Heart right ventricle (tissue), 16 donors: Measurements from ENCODE around the gene RRP1. TPM values are rescaled to one million over a fixed set of nuclear protein-coding genes. Genes with fewer than 3 reads are reported as not detected.

ENCODE experiments used
- ATAC-seq, 8 donors: fragments of 200-7000 bp; cut with Tn5 transposase; one replicate each; pipeline ENCODE4 v1.9.1; 2020; ENCODE audit warnings: mild to moderate bottlenecking in 8 of 8, moderate library complexity in 8 of 8, moderate number of reproducible peaks in 1 of 8
- DNase-seq, 2 donors: peaks; one replicate each; pipeline ENCODE4 v3.0.0-alpha.2; 2020
- H3K27ac ChIP-seq, 10 donors: fragments of 200-600 bp; sonication (generic) in 2 of 10; one replicate each; pipeline versions ENCODE4 v1.5.0 to v1.8.0; 2020 to 2022; ENCODE audit warnings: mild to moderate bottlenecking in 3 of 10
- H3K27me3 ChIP-seq, 7 donors: fragments of 200-600 bp; one replicate each; pipeline ENCODE4 v1.8.0; 2021 to 2022; ENCODE audit warnings: mild to moderate bottlenecking in 2 of 7
- H3K36me3 ChIP-seq, 9 donors: fragments of 200-600 bp; sonication (generic) in 1 of 9; one replicate each; pipeline versions ENCODE4 v1.5.0 to v1.8.0; 2020 to 2022; ENCODE audit warnings: mild to moderate bottlenecking in 2 of 9
- H3K4me1 ChIP-seq, 9 donors: fragments of 200-600 bp; sonication (generic) in 1 of 9; one replicate each; pipeline versions ENCODE4 v1.5.0 to v1.8.0; 2020 to 2022; ENCODE audit warnings: mild to moderate bottlenecking in 4 of 9
- H3K4me3 ChIP-seq, 10 donors: fragments of 200-600 bp; sonication (generic) in 2 of 10; one replicate each; pipeline versions ENCODE4 v1.5.0 to v1.8.0; 2020 to 2022; ENCODE audit warnings: mild to moderate bottlenecking in 7 of 10, moderate library complexity in 2 of 10
- H3K9me3 ChIP-seq, 11 donors: fragments of 200-600 bp in 10 of 11; sonication (generic) in 2 of 11; one replicate each; pipeline versions ENCODE4 v1.5.0 to v1.8.0; 2013 to 2022; ENCODE audit warnings: mild to moderate bottlenecking in 2 of 11, control low read depth in 1 of 11, moderate library complexity in 1 of 11
- WGBS, 2 donors: extraction: QIAGEN DNeasy Blood & Tissue Kit; methylation state at CpG; one replicate each; pipeline ENCODE4 v1.1.7; 2013; ENCODE audit warnings: inconsistent platforms in 1 of 2; 5-methylcytosine and 5-hydroxymethylcytosine counted together
- intact Hi-C, 10 donors: fragments of 100-400 bp; cut with DNase I; formaldehyde crosslinking; loops; one replicate each; pipeline versions ENCODE4 v1.11.1 to v1.14.2; 2022
- long read RNA-seq, 3 donors: library from polyadenylated mRNA; unstranded; transcript quantifications; one replicate each; pipeline ENCODE4 v2.0.0, GENCODE V29; 2020 to 2021
- polyA plus RNA-seq, 2 donors: library from polyadenylated mRNA; stranded (reverse); fragments of 200-250 nt; gene quantifications; one replicate each; pipeline ENCODE4 v1.2.3, GENCODE V29; 2013
- total RNA-seq, 10 donors: library from RNA; stranded (reverse); fragmentation: NEBNext Ultra II Directional in 3 of 10; extraction: Animal tissue kit (Norgen Biotek cat#: 25700) in 3 of 10; gene quantifications; one replicate each; pipeline versions ENCODE4 v1.2.1 to v1.2.4, GENCODE V29; 2021 to 2023
- TF ChIP-seq, protein P1 (sequence below), 9 donors: fragments of 200-600 bp; sonication (generic) in 2 of 9; IDR thresholded peaks; one replicate each; pipeline versions ENCODE4 v1.5.0 to v1.8.0; 2021 to 2022; ENCODE audit warnings: antibody characterized with exemption in 9 of 9, mild to moderate bottlenecking in 5 of 9, moderate library complexity in 1 of 9
- donor health status: Arrhythmogenic right ventricular cardiomyopathy.
- donor health status: ischemic (EF 13 %, LVEDD 7.1; RV severe dilation, severe dysfunction).
- donor health status: healthy with polysubstance abuse.
- donor health status: DM: no; HTN: yes; CAD: no.
- donor health status: DM: no; HTN: no; CAD: no.
- donor health status: ischemic (EF 25% LVEDD 6.9; RV normal size, moderate dysfunction).
- donor health status: ischemic (EF 25% LVEDD 5.7; RV mildly dilated, moderate dysfunction).
- donor health status: healthy.
- donor health status: DM: yes; HTN: yes; CAD: no.
- donor health status: Ischemic cardiomyopathy.
- donor health status: ischemic (EF 35%, LVEDD 5.7; RV mildly dilated, moderate dysfunction).
- donor health status: nonischemic (EF 11% LVEDD 7.7; RV severe dilation, severe dysfunction).
- donor health status: DM: yes; HTN: yes; CAD: no.
- donor health status: PGD.
- donor health status: ischemic (EF 29% LVEDD 5.4; RV normal size, mild dysfunction).
- donor health status: nonischemic (EF 23%, LVEDD 6.1; RV moderate dilation, normal function).

RRP1 gene, protein sequence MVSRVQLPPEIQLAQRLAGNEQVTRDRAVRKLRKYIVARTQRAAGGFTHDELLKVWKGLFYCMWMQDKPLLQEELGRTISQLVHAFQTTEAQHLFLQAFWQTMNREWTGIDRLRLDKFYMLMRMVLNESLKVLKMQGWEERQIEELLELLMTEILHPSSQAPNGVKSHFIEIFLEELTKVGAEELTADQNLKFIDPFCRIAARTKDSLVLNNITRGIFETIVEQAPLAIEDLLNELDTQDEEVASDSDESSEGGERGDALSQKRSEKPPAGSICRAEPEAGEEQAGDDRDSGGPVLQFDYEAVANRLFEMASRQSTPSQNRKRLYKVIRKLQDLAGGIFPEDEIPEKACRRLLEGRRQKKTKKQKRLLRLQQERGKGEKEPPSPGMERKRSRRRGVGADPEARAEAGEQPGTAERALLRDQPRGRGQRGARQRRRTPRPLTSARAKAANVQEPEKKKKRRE
- total RNA-seq (10 to 100 TPM in 3 of 10 donors, 1 to 10 TPM in 7; 6.3 to 13.9 (median 9.3) TPM), polyA plus RNA-seq (10 to 100 TPM in 1 of 2 donors, 1 to 10 TPM in 1; 7.2 to 10.7 TPM)
- long read RNA-seq, donor 1, transcript RRP1-207 (13 exons, 3,022 nt), result major isoform, 28 of 33 reads
- long read RNA-seq, donor 1, partial matches to known transcripts, result 0 of 33 reads
- long read RNA-seq, donor 1, other reads (novel, unspliced or antisense), result 5 of 33 reads
- long read RNA-seq, donor 2, transcript RRP1-207 (13 exons, 3,022 nt), result major isoform, 27 of 35 reads
- long read RNA-seq, donor 2, partial matches to known transcripts, result 0 of 35 reads
- long read RNA-seq, donor 2, other reads (novel, unspliced or antisense), result 7 of 35 reads
- long read RNA-seq, donor 3, transcript RRP1-207 (13 exons, 3,022 nt), result major isoform, 57 of 65 reads
- long read RNA-seq, donor 3, partial matches to known transcripts, result 1 of 65 reads
- long read RNA-seq, donor 3, other reads (novel, unspliced or antisense), result 6 of 65 reads

DNA sequence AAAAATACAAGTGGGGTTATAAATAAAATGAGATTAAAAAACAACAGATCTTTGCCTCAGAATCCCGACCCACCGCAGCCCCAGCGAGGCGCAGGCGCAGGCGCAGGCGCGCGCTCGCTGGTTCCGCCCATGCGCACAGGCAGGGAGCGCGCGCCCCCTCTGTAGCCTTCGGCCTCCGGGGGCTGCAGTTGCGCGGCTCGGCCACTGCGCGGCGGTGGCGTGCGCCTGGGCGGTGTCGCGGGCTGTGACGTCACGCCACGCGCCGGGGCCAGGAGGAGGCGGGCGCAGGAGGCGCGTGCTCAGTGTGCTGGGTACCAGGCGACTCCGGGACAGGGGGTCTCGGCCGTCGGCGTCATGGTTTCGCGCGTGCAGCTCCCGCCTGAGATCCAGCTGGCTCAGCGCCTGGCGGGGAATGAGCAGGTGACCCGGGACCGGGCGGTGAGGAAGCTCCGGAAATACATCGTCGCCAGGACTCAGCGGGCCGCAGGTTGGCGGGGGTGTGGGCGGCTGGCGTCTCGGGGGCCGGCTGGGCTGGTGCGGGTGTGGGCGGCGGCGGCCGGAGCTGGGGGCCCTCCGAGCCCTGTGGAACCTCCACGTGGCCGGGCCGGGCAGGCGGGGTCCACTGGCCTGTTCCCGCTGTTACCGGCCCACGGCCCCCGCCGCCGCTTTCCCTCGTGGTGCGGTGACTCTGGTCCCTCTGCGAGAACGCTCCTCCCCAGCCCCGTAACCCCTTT, at the start of gene RRP1:
TSS of gene RRP1 (plus strand) at position 302 of the 734 bp plus-strand sequence. CDS start at position 355, 53 bp downstream.
- Histone ChIP-seq H3K9me3 (no peaks in the 10 kb centered on the region), H3K4me1 (peaks cover 6 to 22% (median 19%) of the 10 kb centered on the region in 9 donors), H3K4me3 (peak within 1 kb of the TSS; percentile 73 to 97 (median 92)), H3K27ac (peak within 1 kb of the TSS; percentile 53 to 95 (median 86)), H3K27me3 (no peaks in the 10 kb centered on the region), H3K36me3 (peaks cover 0 to 38% (median 24%) of the 10 kb centered on the region in 9 donors)
- TF ChIP-seq, protein P1, sequence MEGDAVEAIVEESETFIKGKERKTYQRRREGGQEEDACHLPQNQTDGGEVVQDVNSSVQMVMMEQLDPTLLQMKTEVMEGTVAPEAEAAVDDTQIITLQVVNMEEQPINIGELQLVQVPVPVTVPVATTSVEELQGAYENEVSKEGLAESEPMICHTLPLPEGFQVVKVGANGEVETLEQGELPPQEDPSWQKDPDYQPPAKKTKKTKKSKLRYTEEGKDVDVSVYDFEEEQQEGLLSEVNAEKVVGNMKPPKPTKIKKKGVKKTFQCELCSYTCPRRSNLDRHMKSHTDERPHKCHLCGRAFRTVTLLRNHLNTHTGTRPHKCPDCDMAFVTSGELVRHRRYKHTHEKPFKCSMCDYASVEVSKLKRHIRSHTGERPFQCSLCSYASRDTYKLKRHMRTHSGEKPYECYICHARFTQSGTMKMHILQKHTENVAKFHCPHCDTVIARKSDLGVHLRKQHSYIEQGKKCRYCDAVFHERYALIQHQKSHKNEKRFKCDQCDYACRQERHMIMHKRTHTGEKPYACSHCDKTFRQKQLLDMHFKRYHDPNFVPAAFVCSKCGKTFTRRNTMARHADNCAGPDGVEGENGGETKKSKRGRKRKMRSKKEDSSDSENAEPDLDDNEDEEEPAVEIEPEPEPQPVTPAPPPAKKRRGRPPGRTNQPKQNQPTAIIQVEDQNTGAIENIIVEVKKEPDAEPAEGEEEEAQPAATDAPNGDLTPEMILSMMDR (IDR thresholded peaks at IDR 0.05), result peak in 8 of 9 donors; percentile 97 to 100 (median 100)
- DNase-seq (peak; percentile 84 to 94), ATAC-seq (peak; percentile 95 to 98 (median 95))
- 0 to 1% methylated on average over 75 to 83 of the region's 83 CpGs for WGBS, 2 donors
- intact Hi-C loops, result loop anchor here in 3 of 10 donors (5.0 to 10.0 kb wide), 2 partner anchors 47 to 65 kb away; no protein-coding TSS in a partner anchor

DNA sequence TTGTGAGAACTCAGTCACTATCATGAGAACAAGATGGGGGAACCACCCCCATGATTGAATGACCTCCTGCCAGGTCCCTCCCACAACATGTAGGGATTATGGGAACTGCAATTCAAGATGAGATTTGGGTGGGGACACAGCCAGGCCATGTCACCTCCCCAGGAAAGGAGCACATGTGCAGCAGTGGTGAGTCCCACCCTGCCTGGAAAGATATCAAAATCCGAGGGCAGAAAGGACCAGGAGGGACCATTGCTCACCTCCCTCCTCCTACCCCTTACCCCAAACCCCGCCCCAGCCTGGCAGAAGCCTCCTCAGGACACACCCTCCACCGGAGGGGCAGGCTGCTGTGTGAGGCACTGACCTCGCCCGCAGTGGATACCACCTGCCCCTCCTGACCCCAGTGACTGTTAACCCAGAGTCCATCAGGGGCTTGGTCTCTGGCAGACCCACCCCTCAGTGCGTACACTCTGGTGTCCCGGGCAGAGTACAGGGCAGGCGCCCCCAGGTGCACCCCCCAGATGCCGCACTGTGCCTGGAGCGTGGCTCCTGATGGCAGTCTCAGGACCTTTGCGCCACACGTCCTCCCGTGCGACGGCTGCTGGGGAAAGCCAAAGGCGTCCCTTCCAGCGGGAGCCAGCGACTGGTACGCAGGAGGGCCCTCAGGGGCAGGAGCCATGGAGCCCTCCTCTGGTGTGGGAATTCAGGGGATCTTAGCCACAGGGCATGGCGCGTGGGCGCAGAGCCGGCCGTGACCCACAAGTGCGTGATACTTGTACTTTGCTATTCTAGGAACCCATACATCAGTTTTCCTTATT, 49.5 kb upstream of the RRP1 start:
- no peak overlapping the region for H3K4me3 ChIP-seq
- peaks cover 0 to 66% (median 7%) of the 10 kb centered on the region in 9 donors for H3K36me3 ChIP-seq
- ATAC-seq (peak in 5 of 8 donors; percentile 7 to 30 (median 23)), DNase-seq (no peak)
- no peak overlapping the region for H3K27ac ChIP-seq
- 90 to 91% methylated on average over 25 of the region's 25 CpGs for WGBS, 2 donors
- TF ChIP-seq, protein P1 (IDR thresholded peaks at IDR 0.05), result no peak
- peaks cover 0 to 12% (median 4%) of the 10 kb centered on the region in 9 donors for H3K4me1 ChIP-seq
- no peaks in the 10 kb centered on the region for H3K27me3 ChIP-seq
- intact Hi-C loops, result loop anchor here in 3 of 10 donors (5.0 to 10.0 kb wide), 4 partner anchors 32 to 65 kb away; no protein-coding TSS in a partner anchor
- H3K9me3 ChIP-seq, result no peaks in the 10 kb centered on the region

DNA sequence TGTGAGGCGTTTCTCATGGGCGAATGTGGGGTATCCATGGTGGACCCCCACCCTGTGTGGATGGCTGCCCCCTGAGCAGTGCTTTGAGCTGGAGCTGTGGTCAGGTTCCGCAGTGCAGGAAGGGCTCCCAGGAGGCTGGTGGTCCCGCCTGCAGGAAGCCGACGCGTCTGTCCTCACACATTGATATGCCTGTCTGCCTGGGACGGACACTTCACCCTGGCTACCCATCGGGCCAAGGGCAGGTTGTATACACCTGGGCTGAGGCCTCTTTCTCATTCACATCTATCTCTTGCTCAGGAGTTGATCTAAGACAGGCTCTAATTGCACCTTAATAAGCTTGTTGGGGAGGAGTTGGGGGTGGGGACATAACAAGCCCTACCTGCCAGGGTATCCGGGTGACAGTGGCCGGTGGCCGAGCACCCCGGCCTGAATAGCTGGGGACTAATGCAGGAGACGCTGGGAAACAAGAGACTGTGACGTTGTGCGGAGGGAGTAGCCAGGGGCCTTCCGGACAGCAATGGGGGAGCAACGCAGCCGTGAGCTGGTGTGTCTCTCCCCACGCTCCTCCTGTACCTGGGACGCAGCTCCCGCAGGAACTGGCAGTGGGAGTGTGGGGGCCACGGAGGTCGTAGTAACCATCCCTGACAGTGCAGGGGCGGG, 48.8 kb upstream of the RRP1 start:
- TF ChIP-seq, protein P1 (IDR thresholded peaks at IDR 0.05), result no peak
- DNase-seq (no peak), ATAC-seq (peak in 5 of 8 donors; percentile 13 to 68 (median 32))
- 35 to 51% methylated on average over 20 to 25 of the region's 25 CpGs for whole genome bisulfite sequencing, 2 donors
- H3K4me1 ChIP-seq, result peaks cover 0 to 5% (median 0%) of the 10 kb centered on the region in 9 donors
- no peaks in the 10 kb centered on the region for H3K27me3 ChIP-seq
- no peaks in the 10 kb centered on the region for H3K9me3 ChIP-seq
- peaks cover 0 to 66% (median 12%) of the 10 kb centered on the region in 9 donors for H3K36me3 ChIP-seq
- peak overlapping the region in 1 of 10 donors; percentile 44 for H3K27ac ChIP-seq
- intact Hi-C loops, result loop anchor here in 2 of 10 donors (5.0 to 10.0 kb wide), 3 partner anchors 52 to 64 kb away; no protein-coding TSS in a partner anchor
- H3K4me3 ChIP-seq, result peak overlapping the region in 1 of 10 donors; percentile 18
